ENCODE results near the gene CFAP45.

DNA sequence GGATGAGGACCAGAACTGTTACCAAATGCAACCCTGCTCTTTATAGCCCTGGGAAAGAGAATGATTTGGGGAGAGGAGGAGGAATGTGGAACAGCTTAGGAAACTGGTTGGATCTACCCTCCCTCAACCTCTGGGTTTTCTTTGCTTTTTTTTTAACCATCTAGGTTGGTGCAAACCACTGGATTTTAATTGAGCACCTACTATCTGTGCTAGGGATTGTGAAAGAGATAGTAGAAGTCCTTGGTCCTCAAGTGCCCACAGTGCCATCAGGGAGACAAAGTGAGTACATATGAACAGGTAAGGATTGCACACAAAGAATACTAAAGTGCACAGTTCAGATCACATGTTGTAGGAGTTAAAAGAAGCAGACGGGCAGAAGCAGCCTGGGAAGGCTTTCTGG, 20.7 kb upstream of the CFAP45 start:
- TF ChIP-seq, protein P1, sequence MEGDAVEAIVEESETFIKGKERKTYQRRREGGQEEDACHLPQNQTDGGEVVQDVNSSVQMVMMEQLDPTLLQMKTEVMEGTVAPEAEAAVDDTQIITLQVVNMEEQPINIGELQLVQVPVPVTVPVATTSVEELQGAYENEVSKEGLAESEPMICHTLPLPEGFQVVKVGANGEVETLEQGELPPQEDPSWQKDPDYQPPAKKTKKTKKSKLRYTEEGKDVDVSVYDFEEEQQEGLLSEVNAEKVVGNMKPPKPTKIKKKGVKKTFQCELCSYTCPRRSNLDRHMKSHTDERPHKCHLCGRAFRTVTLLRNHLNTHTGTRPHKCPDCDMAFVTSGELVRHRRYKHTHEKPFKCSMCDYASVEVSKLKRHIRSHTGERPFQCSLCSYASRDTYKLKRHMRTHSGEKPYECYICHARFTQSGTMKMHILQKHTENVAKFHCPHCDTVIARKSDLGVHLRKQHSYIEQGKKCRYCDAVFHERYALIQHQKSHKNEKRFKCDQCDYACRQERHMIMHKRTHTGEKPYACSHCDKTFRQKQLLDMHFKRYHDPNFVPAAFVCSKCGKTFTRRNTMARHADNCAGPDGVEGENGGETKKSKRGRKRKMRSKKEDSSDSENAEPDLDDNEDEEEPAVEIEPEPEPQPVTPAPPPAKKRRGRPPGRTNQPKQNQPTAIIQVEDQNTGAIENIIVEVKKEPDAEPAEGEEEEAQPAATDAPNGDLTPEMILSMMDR (IDR thresholded peaks at IDR 0.05), result no peak
- TF ChIP-seq EZH2 (IDR thresholded peaks at IDR 0.05; ENCODE audit: borderline replicate concordance, insufficient read depth, low read depth, low read length, poor library complexity, severe bottlenecking), result no peak
